ENCODE measurements around the gene ZSWIM6. TPM values are rescaled to one million over a fixed set of nuclear protein-coding genes. Genes with fewer than 3 reads are reported as not detected.

Gene ZSWIM6
- total RNA-seq, 1 experiment from 2014 or later: 10.0 TPM

- H3K27me3 ChIP-seq (replicated peaks; ENCODE audit: control insufficient read depth, insufficient read depth, low read length): no peaks in the 10 kb centered on the region
- H3K36me3 ChIP-seq (ENCODE audit: control insufficient read depth, insufficient read depth, low read length): no peaks in the 10 kb centered on the region; the same call in 1 of the 2 replicates
- intact Hi-C loops (cut with micrococcal nuclease; ENCODE audit: unreplicated experiment): no loop called here
- CTCF ChIA-PET: no interaction called here
- peak in 1 of 2 experiments; percentile 32 for DNase-seq
- BruUV-seq (replicated peaks): no TSS peak
- H3K9me3 ChIP-seq: peaks cover 6% of the 10 kb centered on the region
- Mint-ChIP-seq H3K27ac (ENCODE audit: unreplicated experiment) (no peak overlapping the region), H3K36me3 (ENCODE audit: insufficient read depth, unreplicated experiment) (peaks cover 6% of the 10 kb centered on the region), H3K4me3 (ENCODE audit: unreplicated experiment) (no peak overlapping the region), H3K9me3 (ENCODE audit: unreplicated experiment) (no peaks in the 10 kb centered on the region), H3K27me3 (ENCODE audit: insufficient read depth, unreplicated experiment) (no peaks in the 10 kb centered on the region), H3K4me1 (ENCODE audit: low read depth, unreplicated experiment) (peaks cover 7% of the 10 kb centered on the region)
- no peak overlapping the region for H3K4me3 ChIP-seq (ENCODE audit: low read depth, low read length)
- H3K4me1 ChIP-seq: no peaks in the 10 kb centered on the region
- POLR2A ChIA-PET: no interaction called here
- TF ChIP-seq, protein P1, sequence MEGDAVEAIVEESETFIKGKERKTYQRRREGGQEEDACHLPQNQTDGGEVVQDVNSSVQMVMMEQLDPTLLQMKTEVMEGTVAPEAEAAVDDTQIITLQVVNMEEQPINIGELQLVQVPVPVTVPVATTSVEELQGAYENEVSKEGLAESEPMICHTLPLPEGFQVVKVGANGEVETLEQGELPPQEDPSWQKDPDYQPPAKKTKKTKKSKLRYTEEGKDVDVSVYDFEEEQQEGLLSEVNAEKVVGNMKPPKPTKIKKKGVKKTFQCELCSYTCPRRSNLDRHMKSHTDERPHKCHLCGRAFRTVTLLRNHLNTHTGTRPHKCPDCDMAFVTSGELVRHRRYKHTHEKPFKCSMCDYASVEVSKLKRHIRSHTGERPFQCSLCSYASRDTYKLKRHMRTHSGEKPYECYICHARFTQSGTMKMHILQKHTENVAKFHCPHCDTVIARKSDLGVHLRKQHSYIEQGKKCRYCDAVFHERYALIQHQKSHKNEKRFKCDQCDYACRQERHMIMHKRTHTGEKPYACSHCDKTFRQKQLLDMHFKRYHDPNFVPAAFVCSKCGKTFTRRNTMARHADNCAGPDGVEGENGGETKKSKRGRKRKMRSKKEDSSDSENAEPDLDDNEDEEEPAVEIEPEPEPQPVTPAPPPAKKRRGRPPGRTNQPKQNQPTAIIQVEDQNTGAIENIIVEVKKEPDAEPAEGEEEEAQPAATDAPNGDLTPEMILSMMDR (IDR thresholded peaks at IDR 0.05; ENCODE audit: insufficient read depth in 1 of 2, low read depth in 1 of 2, low read length in 1 of 2, severe bottlenecking in 1 of 2, unreplicated experiment in 1 of 2): peak; percentile 32 to 46
Measured at GRCh38 chr5:61357745-61358144, 25.7 kb downstream of the ZSWIM6 start.

DNA sequence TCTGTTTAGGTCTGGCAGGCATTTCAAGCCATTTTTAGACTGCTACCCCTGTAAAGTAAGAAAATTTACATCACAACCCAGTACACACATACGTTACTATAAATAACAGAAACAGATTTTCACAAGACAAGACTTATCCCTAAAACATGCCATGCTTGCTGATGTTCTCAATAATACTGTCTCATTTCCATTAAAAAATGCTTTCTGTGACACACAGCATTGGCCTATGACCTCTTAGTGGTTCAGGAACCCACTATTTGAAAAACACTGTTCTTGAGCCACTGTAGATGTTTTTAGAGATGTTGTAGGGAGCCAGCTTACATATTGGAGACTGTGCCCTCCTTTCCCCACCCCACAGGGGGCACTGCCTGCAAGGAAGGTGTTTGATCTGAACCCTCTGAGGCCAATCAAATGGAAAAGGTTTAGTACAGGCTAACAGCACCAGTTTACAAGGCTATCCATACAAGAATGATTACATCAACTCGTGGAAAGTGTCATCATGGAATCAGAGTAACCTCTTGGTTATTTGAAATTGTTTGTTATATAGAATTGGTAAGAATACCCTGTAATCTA is 30.8 kb downstream of the ZSWIM6 start:
- DNase-seq: no peak
- BruUV-seq (replicated peaks): no TSS peak
- Mint-ChIP-seq H3K9me3 (ENCODE audit: unreplicated experiment) (no peaks in the 10 kb centered on the region), H3K4me1 (ENCODE audit: low read depth, unreplicated experiment) (peaks cover 7% of the 10 kb centered on the region), H3K27ac (ENCODE audit: unreplicated experiment) (no peak overlapping the region), H3K4me3 (ENCODE audit: unreplicated experiment) (no peak overlapping the region), H3K27me3 (ENCODE audit: insufficient read depth, unreplicated experiment) (no peaks in the 10 kb centered on the region), H3K36me3 (ENCODE audit: insufficient read depth, unreplicated experiment) (peaks cover 8% of the 10 kb centered on the region)
- Histone ChIP-seq H3K36me3 (ENCODE audit: control insufficient read depth, insufficient read depth, low read length) (no peaks in the 10 kb centered on the region; the same call in 1 of the 2 replicates), H3K4me1 (no peaks in the 10 kb centered on the region), H3K27me3 (replicated peaks; ENCODE audit: control insufficient read depth, insufficient read depth, low read length) (no peaks in the 10 kb centered on the region), H3K9me3 (no peaks in the 10 kb centered on the region; the same call in 1 of the 2 replicates), H3K4me3 (ENCODE audit: low read depth, low read length) (no peak overlapping the region)
- POLR2A ChIA-PET: interaction anchor here (0.6 kb wide), 1 partner anchor 46 kb away, joined by 7 read pairs; no protein-coding TSS in a partner anchor
- CTCF ChIA-PET: no interaction called here
- TF ChIP-seq, protein P1 (IDR thresholded peaks at IDR 0.05; ENCODE audit: insufficient read depth in 1 of 2, low read depth in 1 of 2, low read length in 1 of 2, severe bottlenecking in 1 of 2, unreplicated experiment in 1 of 2): peak in 1 of 2 experiments; percentile 24
- intact Hi-C loops (cut with micrococcal nuclease; ENCODE audit: unreplicated experiment): no loop called here

DNA sequence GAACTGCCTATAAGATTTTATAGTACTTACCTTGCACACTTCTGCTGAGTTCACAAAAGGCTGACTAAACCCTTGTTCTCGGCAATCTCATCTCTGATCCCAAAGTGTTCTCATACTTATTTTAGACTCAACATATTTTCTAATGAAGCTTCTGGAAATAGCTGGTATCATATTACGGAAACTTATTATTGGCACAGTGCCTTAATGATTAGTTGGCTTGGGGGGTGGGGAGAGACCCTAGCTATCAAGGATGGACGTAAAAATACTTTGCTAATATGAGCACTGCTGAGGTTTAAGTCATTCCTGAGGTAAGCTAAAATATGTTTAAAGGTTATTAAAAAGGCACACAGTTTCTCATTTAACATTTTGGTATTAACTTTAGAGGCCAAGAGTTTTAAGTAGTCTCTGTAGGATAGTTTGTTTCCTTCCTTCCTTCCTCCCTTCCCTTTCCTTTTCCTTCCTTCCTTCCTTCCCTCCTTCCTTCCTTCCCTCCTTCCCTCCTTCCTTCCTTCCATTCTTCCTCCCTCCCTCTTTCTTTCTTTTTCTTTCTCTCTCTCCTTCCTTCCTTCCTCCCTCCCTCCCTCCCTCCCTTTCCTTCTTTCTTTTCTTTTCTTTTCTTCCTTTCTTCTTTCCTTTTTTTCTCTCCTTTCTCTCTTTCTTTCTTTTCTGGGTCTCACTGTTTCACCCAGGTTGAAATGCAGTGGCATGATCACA is 31.5 kb downstream of the ZSWIM6 start:
- ChIA-PET CTCF (no interaction called here), POLR2A (interaction anchor here (0.6 kb wide), 1 partner anchor 45 kb away, joined by 7 read pairs; no protein-coding TSS in a partner anchor)
- Mint-ChIP-seq H3K9me3 (ENCODE audit: unreplicated experiment) (no peaks in the 10 kb centered on the region), H3K4me1 (ENCODE audit: low read depth, unreplicated experiment) (peaks cover 7% of the 10 kb centered on the region), H3K4me3 (ENCODE audit: unreplicated experiment) (no peak overlapping the region), H3K27me3 (ENCODE audit: insufficient read depth, unreplicated experiment) (no peaks in the 10 kb centered on the region), H3K36me3 (ENCODE audit: insufficient read depth, unreplicated experiment) (peaks cover 5% of the 10 kb centered on the region), H3K27ac (ENCODE audit: unreplicated experiment) (no peak overlapping the region)
- no TSS peak for BruUV-seq (replicated peaks)
- H3K4me1 ChIP-seq: no peaks in the 10 kb centered on the region
- no peaks in the 10 kb centered on the region for H3K27me3 ChIP-seq (replicated peaks; ENCODE audit: control insufficient read depth, insufficient read depth, low read length)
- intact Hi-C loops (cut with micrococcal nuclease; ENCODE audit: unreplicated experiment): no loop called here
- H3K9me3 ChIP-seq: no peaks in the 10 kb centered on the region
- TF ChIP-seq, protein P1 (IDR thresholded peaks at IDR 0.05; ENCODE audit: insufficient read depth in 1 of 2, low read depth in 1 of 2, low read length in 1 of 2, severe bottlenecking in 1 of 2, unreplicated experiment in 1 of 2): no peak
- no peak overlapping the region for H3K4me3 ChIP-seq (ENCODE audit: low read depth, low read length)
- H3K36me3 ChIP-seq (ENCODE audit: control insufficient read depth, insufficient read depth, low read length): no peaks in the 10 kb centered on the region; the same call in 1 of the 2 replicates
- no peak for DNase-seq

Data from Caco-2 (cell line).